Measurements from ENCODE around the gene AATF. TPM values are rescaled to one million over a fixed set of nuclear protein-coding genes. Genes with fewer than 3 reads are reported as not detected.

Gene AATF
- total RNA-seq, 4 donors from 2014 or later: 16.5 to 54.2 (median 26.9) TPM

GRCh38 chr17:37050920-37051319, 102.2 kb downstream of the AATF start:
- no peak for DNase-seq
- H3K4me3 ChIP-seq: no peak overlapping the region
- no peaks in the 10 kb centered on the region for H3K36me3 ChIP-seq
- no peaks in the 10 kb centered on the region for H3K27me3 ChIP-seq
- no peaks in the 10 kb centered on the region for H3K9me3 ChIP-seq
- TF ChIP-seq EP300 (IDR thresholded peaks at IDR 0.05; ENCODE audit: low read depth) (no peak), POLR2AphosphoS5 (IDR thresholded peaks at IDR 0.05) (no peak), POLR2A (IDR thresholded peaks at IDR 0.05) (no peak)
- TF ChIP-seq, protein P1, sequence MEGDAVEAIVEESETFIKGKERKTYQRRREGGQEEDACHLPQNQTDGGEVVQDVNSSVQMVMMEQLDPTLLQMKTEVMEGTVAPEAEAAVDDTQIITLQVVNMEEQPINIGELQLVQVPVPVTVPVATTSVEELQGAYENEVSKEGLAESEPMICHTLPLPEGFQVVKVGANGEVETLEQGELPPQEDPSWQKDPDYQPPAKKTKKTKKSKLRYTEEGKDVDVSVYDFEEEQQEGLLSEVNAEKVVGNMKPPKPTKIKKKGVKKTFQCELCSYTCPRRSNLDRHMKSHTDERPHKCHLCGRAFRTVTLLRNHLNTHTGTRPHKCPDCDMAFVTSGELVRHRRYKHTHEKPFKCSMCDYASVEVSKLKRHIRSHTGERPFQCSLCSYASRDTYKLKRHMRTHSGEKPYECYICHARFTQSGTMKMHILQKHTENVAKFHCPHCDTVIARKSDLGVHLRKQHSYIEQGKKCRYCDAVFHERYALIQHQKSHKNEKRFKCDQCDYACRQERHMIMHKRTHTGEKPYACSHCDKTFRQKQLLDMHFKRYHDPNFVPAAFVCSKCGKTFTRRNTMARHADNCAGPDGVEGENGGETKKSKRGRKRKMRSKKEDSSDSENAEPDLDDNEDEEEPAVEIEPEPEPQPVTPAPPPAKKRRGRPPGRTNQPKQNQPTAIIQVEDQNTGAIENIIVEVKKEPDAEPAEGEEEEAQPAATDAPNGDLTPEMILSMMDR (IDR thresholded peaks at IDR 0.05): no peak
- WGBS, 2 donors (ENCODE audit: low coverage in 1 of 2): 60 to 79% methylated on average over 1 to 5 of the region's 5 CpGs
- H3K4me1 ChIP-seq: peaks cover 0 to 3% (median 2%) of the 10 kb centered on the region in 4 donors
- intact Hi-C loops (cut with DNase I; ENCODE audit: low total_unique reads) (loop anchor here (5.0 kb wide), 2 partner anchors 424 to 1789 kb away; no protein-coding TSS in a partner anchor), in situ Hi-C loops (cut with MboI; ENCODE audit: low pct_ligation_motif_present in 1 of 4, low pct_unique_long_range_greater_than_20kb in 1 of 4, low sequenced_read_pairs in 3 of 4) (loop anchor here in 2 of 4 donors (10.0 to 25.0 kb wide), 2 partner anchors 111 to 436 kb away; no protein-coding TSS in a partner anchor)
- H3K27ac ChIP-seq: no peak overlapping the region

DNA sequence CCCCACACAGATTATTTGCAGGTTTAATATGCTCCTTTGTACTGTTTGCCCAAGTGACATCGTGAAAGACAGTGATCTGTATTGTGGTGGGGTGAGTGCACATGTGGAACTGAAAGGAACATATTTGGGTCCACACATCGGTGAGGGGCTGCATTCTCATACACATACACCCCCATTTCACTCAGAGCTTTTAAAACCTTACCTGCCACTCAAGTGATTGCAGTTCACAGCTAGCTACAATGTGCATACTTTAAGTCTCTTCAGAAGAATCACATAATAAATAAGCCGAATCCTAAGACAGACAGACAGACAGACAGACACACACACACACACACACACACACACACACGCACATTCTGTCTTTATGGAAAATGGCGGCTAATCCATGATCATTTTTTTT, 102.6 kb downstream of the AATF start:
- WGBS, 2 donors (ENCODE audit: low coverage in 1 of 2): 65 to 68% methylated on average over 5 of the region's 5 CpGs
- Histone ChIP-seq H3K36me3 (peaks cover 0 to under 1% (median 0%) of the 10 kb centered on the region in 4 donors), H3K4me1 (peaks cover 0 to 3% (median 2%) of the 10 kb centered on the region in 4 donors), H3K27ac (no peak overlapping the region), H3K9me3 (no peaks in the 10 kb centered on the region), H3K27me3 (no peaks in the 10 kb centered on the region), H3K4me3 (no peak overlapping the region)
- no peak for DNase-seq
- intact Hi-C loops (cut with DNase I; ENCODE audit: low total_unique reads) (loop anchor here (5.0 kb wide), 2 partner anchors 424 to 1789 kb away; no protein-coding TSS in a partner anchor), in situ Hi-C loops (cut with MboI; ENCODE audit: low pct_ligation_motif_present in 1 of 4, low pct_unique_long_range_greater_than_20kb in 1 of 4, low sequenced_read_pairs in 3 of 4) (loop anchor here in 2 of 4 donors (10.0 to 25.0 kb wide), 2 partner anchors 111 to 437 kb away; no protein-coding TSS in a partner anchor)
- TF ChIP-seq EP300 (IDR thresholded peaks at IDR 0.05; ENCODE audit: low read depth) (no peak), POLR2AphosphoS5 (IDR thresholded peaks at IDR 0.05) (no peak), POLR2A (IDR thresholded peaks at IDR 0.05) (no peak)
- TF ChIP-seq, protein P1 (IDR thresholded peaks at IDR 0.05): no peak

- TF ChIP-seq, protein P1 (IDR thresholded peaks at IDR 0.05): no peak
- TF ChIP-seq POLR2AphosphoS5 (IDR thresholded peaks at IDR 0.05) (peak in 1 of 3 donors; percentile 8), POLR2A (IDR thresholded peaks at IDR 0.05) (no peak)
- Histone ChIP-seq H3K4me3 (no peak overlapping the region), H3K27ac (no peak overlapping the region), H3K9me3 (no peaks in the 10 kb centered on the region), H3K27me3 (no peaks in the 10 kb centered on the region), H3K36me3 (peaks cover 0 to 5% (median 0%) of the 10 kb centered on the region in 4 donors), H3K4me1 (peaks cover 0 to 3% (median 2%) of the 10 kb centered on the region in 4 donors)
- WGBS, 2 donors (ENCODE audit: low coverage in 1 of 2): 43 to 81% methylated on average over 3 of the region's 3 CpGs
- in situ Hi-C loops (cut with MboI; ENCODE audit: low pct_ligation_motif_present in 1 of 4, low pct_unique_long_range_greater_than_20kb in 1 of 4, low sequenced_read_pairs in 3 of 4) (loop anchor here in 2 of 4 donors (10.0 to 25.0 kb wide), 2 partner anchors 110 to 437 kb away; no protein-coding TSS in a partner anchor), intact Hi-C loops (cut with DNase I; ENCODE audit: low total_unique reads) (loop anchor here (5.0 kb wide), 2 partner anchors 425 to 1790 kb away; no protein-coding TSS in a partner anchor)
- DNase-seq: peak; percentile 50
Observed at GRCh38 chr17:37051833-37052232, 103.1 kb downstream of the AATF start.

DNA sequence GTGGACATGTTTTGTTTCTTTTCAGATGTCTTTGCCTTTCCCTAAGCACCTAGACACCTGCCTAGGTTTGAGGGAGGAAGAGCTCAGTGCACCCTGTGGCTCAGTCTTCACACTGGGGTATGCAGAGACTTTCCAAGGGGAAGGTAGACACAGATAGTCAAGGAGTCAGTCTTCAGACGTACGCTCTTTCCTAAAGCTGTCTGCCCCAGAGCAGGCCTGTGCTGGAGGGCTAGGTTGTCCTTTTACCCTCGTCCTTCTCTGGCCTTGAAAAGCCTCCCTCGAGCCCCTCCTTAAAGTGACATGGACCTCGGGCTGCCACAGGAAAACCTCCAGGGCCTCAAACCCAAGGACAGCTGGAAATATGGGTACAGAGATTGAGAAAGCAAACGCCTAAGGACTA, 103.7 kb downstream of the AATF start:
- in situ Hi-C loops (cut with MboI; ENCODE audit: low pct_ligation_motif_present in 1 of 4, low pct_unique_long_range_greater_than_20kb in 1 of 4, low sequenced_read_pairs in 3 of 4): loop anchor here in 2 of 4 donors (10.0 to 25.0 kb wide), 2 partner anchors 110 to 438 kb away; no protein-coding TSS in a partner anchor

More for the DNA sequence above, 103.7 kb downstream of the AATF start:
- DNase-seq: no peak
- Histone ChIP-seq H3K4me1 (peaks cover 0 to 3% (median 2%) of the 10 kb centered on the region in 4 donors), H3K36me3 (peaks cover 0 to 11% (median 0%) of the 10 kb centered on the region in 4 donors), H3K4me3 (no peak overlapping the region), H3K27me3 (no peaks in the 10 kb centered on the region), H3K27ac (no peak overlapping the region), H3K9me3 (no peaks in the 10 kb centered on the region)
- TF ChIP-seq, protein P1 (IDR thresholded peaks at IDR 0.05): no peak
- no peak for TF ChIP-seq EP300 (IDR thresholded peaks at IDR 0.05; ENCODE audit: low read depth)
- TF ChIP-seq POLR2AphosphoS5 (IDR thresholded peaks at IDR 0.05): no peak
- TF ChIP-seq POLR2A (IDR thresholded peaks at IDR 0.05): no peak
- intact Hi-C loops (cut with DNase I; ENCODE audit: low total_unique reads): loop anchor here (5.0 kb wide), 2 partner anchors 425 to 1790 kb away; no protein-coding TSS in a partner anchor
- WGBS, 2 donors (ENCODE audit: low coverage in 1 of 2): 88 to 100% methylated on average over 2 to 6 of the region's 6 CpGs

Measured in transverse colon (tissue), 4 donors.